OCI-LY7 (cell line): ENCODE measurements around the gene ZMYND8. TPM values are rescaled to one million over a fixed set of nuclear protein-coding genes. Genes with fewer than 3 reads are reported as not detected.
"Not testable (repeated sequence)": the region's sequence is repeated elsewhere in the genome, so short reads cannot be mapped to it uniquely, and the experiment has no call there.

ENCODE experiments used
- BruUV-seq: library from RNA; stranded (reverse); fragments of 400-500 nt; replicated peaks from 2 replicates; lab custom pipeline; 2021; lab: Mats Ljungman, UMichigan
- CTCF ChIA-PET: fragments of 300-600 bp; sonication (Branson Sonifier 250); formaldehyde crosslinking; loops from one replicate; lab custom pipeline; 2022; ENCODE audit warnings: antibody characterized with exemption; ENCODE audit not compliant: unreplicated experiment; lab: Charles Lee
- POLR2A ChIA-PET: fragments of 300-600 bp; sonication (Branson Sonifier 250); formaldehyde crosslinking; loops from one replicate; lab custom pipeline; 2022; ENCODE audit warnings: antibody characterized with exemption; lab: Charles Lee
- DNase-seq: peaks from one replicate; pipeline ENCODE4 v3.0.0-alpha.2; 2015; ENCODE audit warnings: low spot score
- H2AFZ ChIP-seq: fragments of 200-600 bp; sonication (generic), shearing (Covaris generic); 2 replicates; pipeline ENCODE4 v1.6.1; 2014; ENCODE audit warnings: mild to moderate bottlenecking, antibody characterized with exemption, low read length, moderate library complexity
- H3K27ac ChIP-seq: fragments of 200-600 bp; sonication (generic); 2 replicates; pipeline ENCODE4 v1.5.1; 2014; ENCODE audit warnings: mixed run types, low read depth, mild to moderate bottlenecking, moderate library complexity, low read length, inconsistent platforms; ENCODE audit not compliant: poor library complexity, severe bottlenecking
- H3K36me3 ChIP-seq: fragments of 200-600 bp; sonication (generic); 2 replicates; pipeline ENCODE4 v1.6.1; 2014; ENCODE audit warnings: mild to moderate bottlenecking, antibody characterized with exemption, low read length, moderate library complexity, mixed read lengths; ENCODE audit not compliant: insufficient read depth
- H3K4me1 ChIP-seq: fragments of 200-600 bp; sonication (generic); 2 replicates; pipeline ENCODE4 v1.5.1; 2014; ENCODE audit warnings: mild to moderate bottlenecking, low read length; ENCODE audit not compliant: insufficient read depth, poor library complexity, severe bottlenecking
- H3K4me2 ChIP-seq: fragments of 200-600 bp; sonication (generic); 2 replicates; pipeline ENCODE4 v1.6.1; 2014; ENCODE audit warnings: mild to moderate bottlenecking, low read length
- H3K4me3 ChIP-seq: fragments of 200-600 bp; sonication (generic); 2 replicates; pipeline ENCODE4 v1.5.1; 2014; ENCODE audit warnings: mild to moderate bottlenecking, low read depth, low read length; ENCODE audit not compliant: poor library complexity, severe bottlenecking
- H3K79me2 ChIP-seq: fragments of 200-600 bp; sonication (generic); 2 replicates; pipeline ENCODE4 v1.6.1; 2016; ENCODE audit warnings: low read depth, mild to moderate bottlenecking, low read length, moderate library complexity, mixed read lengths; ENCODE audit not compliant: insufficient read depth
- H3K9me2 ChIP-seq: fragments of 200-600 bp; sonication (generic); 2 replicates; pipeline ENCODE4 v1.6.1; 2016; ENCODE audit warnings: mild to moderate bottlenecking, low read length, mixed read lengths; ENCODE audit not compliant: insufficient read depth
- H3K9me3 ChIP-seq: fragments of 200-600 bp; sonication (generic); 2 replicates; pipeline ENCODE4 v1.6.1; 2014; ENCODE audit warnings: mild to moderate bottlenecking, mixed run types, low read length, mixed read lengths
- H4K20me1 ChIP-seq: fragments of 200-600 bp; sonication (generic); 2 replicates; pipeline ENCODE4 v1.6.1; 2014; ENCODE audit warnings: mild to moderate bottlenecking, antibody characterized with exemption, low read length, moderate library complexity, mixed read lengths; ENCODE audit not compliant: insufficient read depth
- CTCF ChIP-seq: fragments of 200-600 bp; sonication (generic); conservative IDR thresholded peaks from 2 replicates; pipeline ENCODE4 v1.5.1; 2014; ENCODE audit warnings: mild to moderate bottlenecking, antibody characterized with exemption, low read length, moderate library complexity, mixed read lengths
- EZH2phosphoT487 ChIP-seq: fragments of 200-600 bp; sonication (generic); IDR thresholded peaks from 2 replicates; pipeline ENCODE4 v1.6.1; 2018; ENCODE audit warnings: low read depth, borderline replicate concordance, mild to moderate bottlenecking, mixed run types, antibody characterized with exemption, low read length, moderate library complexity, mixed read lengths
- intact Hi-C: fragments of 100-400 bp; cut with micrococcal nuclease; formaldehyde crosslinking; loops from one replicate; pipeline ENCODE4 v1.10.0; 2022; ENCODE audit not compliant: unreplicated experiment
- total RNA-seq, 2 experiments: library from RNA; depleted of rRNA in 1 of 2; stranded (reverse); fragments of >200 nt in 1 of 2; shearing (Covaris generic) in 1 of 2; gene quantifications; 2 replicates each; pipeline ENCODE4 v1.2.3, GENCODE V29; 2014 to 2022

The ZMYND8 gene
- total RNA-seq, 2 experiments from 2014 or later = 30.4 to 69.1 TPM

GRCh38 chr20:47309806-47310426 is 46.6 kb downstream of the ZMYND8 start:
- peaks cover 47% of the 10 kb centered on the region for H3K79me2 ChIP-seq
- POLR2A ChIA-PET = no interaction called here
- no TSS peak for BruUV-seq

GRCh38 chr20:47309394-47309793 is 47.1 kb downstream of the ZMYND8 start:
- H3K4me1 ChIP-seq = no peaks in the 10 kb centered on the region
- intact Hi-C loops = no loop called here
- no peaks in the 10 kb centered on the region for H3K9me3 ChIP-seq
- H3K9me2 ChIP-seq = no peaks in the 10 kb centered on the region
- H3K4me3 ChIP-seq = no peak overlapping the region
- TF ChIP-seq EZH2phosphoT487 (no peak), CTCF (no peak)
- no peak overlapping the region for H2AFZ ChIP-seq
- no TSS peak for BruUV-seq
- peaks cover 42% of the 10 kb centered on the region for H3K79me2 ChIP-seq
- no peak overlapping the region for H3K27ac ChIP-seq
- H3K36me3 ChIP-seq = peaks cover 90% of the 10 kb centered on the region
- CTCF ChIA-PET = interaction anchor here (0.7 kb wide), 1 partner anchor 14 kb away, joined by 4 read pairs; no protein-coding TSS in a partner anchor
- no peak overlapping the region for H3K4me2 ChIP-seq
- H4K20me1 ChIP-seq = no peaks in the 10 kb centered on the region; the same call in 1 of the 2 replicates
- POLR2A ChIA-PET = no interaction called here
- no peak for DNase-seq

More at GRCh38 chr20:47309806-47310426, 46.6 kb downstream of the ZMYND8 start:
- Histone ChIP-seq H3K4me2 (no peak overlapping the region), H3K4me3 (no peak overlapping the region), H3K4me1 (no peaks in the 10 kb centered on the region), H3K9me3 (no peaks in the 10 kb centered on the region), H4K20me1 (no peaks in the 10 kb centered on the region; the same call in 1 of the 2 replicates), H2AFZ (no peak overlapping the region), H3K9me2 (no peaks in the 10 kb centered on the region), H3K36me3 (peaks cover 90% of the 10 kb centered on the region), H3K27ac (no peak overlapping the region)
- CTCF ChIA-PET = no interaction called here
- intact Hi-C loops = no loop called here
- no peak for TF ChIP-seq EZH2phosphoT487
- no peak for DNase-seq

DNA sequence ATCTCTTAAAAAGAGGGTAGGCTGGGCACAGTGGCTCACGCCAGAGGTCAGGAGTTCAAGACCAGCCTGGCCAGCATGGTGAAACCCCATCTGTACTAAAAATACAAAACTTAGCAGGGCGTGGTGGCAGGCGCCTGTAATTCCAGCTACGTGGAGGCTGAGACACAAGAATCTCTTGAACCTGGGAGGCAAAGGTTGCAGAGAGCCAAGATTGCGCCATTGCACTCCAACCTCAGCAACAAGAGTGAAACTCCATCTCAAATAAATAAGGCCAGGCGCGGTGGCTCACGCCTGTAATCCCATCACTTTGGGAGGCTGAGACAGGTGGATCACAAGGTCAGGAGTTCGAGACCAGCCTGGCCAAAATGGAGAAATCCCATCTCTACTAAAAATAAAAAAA is 48.9 kb downstream of the ZMYND8 start:
- H3K4me3 ChIP-seq, intact Hi-C loops, H4K20me1 ChIP-seq, H3K27ac ChIP-seq, BruUV-seq, H3K9me2 ChIP-seq, CTCF ChIA-PET, H3K4me1 ChIP-seq, H3K4me2 ChIP-seq, DNase-seq, POLR2A ChIA-PET, H2AFZ ChIP-seq, H3K9me3 ChIP-seq: not testable (repeated sequence)
- Histone ChIP-seq H3K79me2 (peaks cover 25% of the 10 kb centered on the region), H3K36me3 (peaks cover 98% of the 10 kb centered on the region)
